GM21619 (cell line): ENCODE results near the gene TBC1D12.
A peak's percentile ranks its signal among the peaks of the same experiment; 100 is the strongest.
"Not testable (repeated sequence)": the region's sequence is repeated elsewhere in the genome, so short reads cannot be mapped to it uniquely, and the experiment has no call there.

Experiments
- ATAC-seq: cut with Tn5 transposase; IDR thresholded peaks from one replicate; pipeline ENCODE4 v1.9.1; 2021; ENCODE audit not compliant: unreplicated experiment

The TBC1D12 gene

GRCh38 chr10:94450782-94451181 is 48.4 kb downstream of the TBC1D12 start:
- no peak for ATAC-seq

- no peak for ATAC-seq
Measured at GRCh38 chr10:94451883-94452519, 49.7 kb downstream of the TBC1D12 start.

GRCh38 chr10:94456942-94457341 is 54.6 kb downstream of the TBC1D12 start:
- no peak for ATAC-seq

GRCh38 chr10:94459385-94459784 is 57.0 kb downstream of the TBC1D12 start:
- no peak for ATAC-seq

GRCh38 chr10:94461503-94461902 is 59.2 kb downstream of the TBC1D12 start:
- ATAC-seq: no peak

- ATAC-seq: no peak
Measured at GRCh38 chr10:94462130-94462529, 59.8 kb downstream of the TBC1D12 start.

- no peak for ATAC-seq
Measured at GRCh38 chr10:94465684-94466083, 63.3 kb downstream of the TBC1D12 start.

- no peak for ATAC-seq
Measured at GRCh38 chr10:94481410-94481809, 79.1 kb downstream of the TBC1D12 start.

GRCh38 chr10:94483970-94484369 is 81.6 kb downstream of the TBC1D12 start:
- ATAC-seq: no peak

- no peak for ATAC-seq
Measured at GRCh38 chr10:94485094-94485493, 82.8 kb downstream of the TBC1D12 start.

- no peak for ATAC-seq
Measured at GRCh38 chr10:94487575-94487974, 85.2 kb downstream of the TBC1D12 start.

- no peak for ATAC-seq
Measured at GRCh38 chr10:94489107-94489506, 86.8 kb downstream of the TBC1D12 start.

GRCh38 chr10:94489976-94490788 is 87.8 kb downstream of the TBC1D12 start:
- no peak for ATAC-seq

GRCh38 chr10:94490789-94491039 is 88.4 kb downstream of the TBC1D12 start:
- ATAC-seq: no peak

- ATAC-seq: no peak
Measured at GRCh38 chr10:94493463-94493862, 91.1 kb downstream of the TBC1D12 start.

GRCh38 chr10:94496010-94496409 is 93.7 kb downstream of the TBC1D12 start:
- ATAC-seq: peak; percentile 84

GRCh38 chr10:94496646-94497045 is 94.3 kb downstream of the TBC1D12 start:
- ATAC-seq: no peak

- ATAC-seq: no peak
Measured at GRCh38 chr10:94500063-94500462, 97.7 kb downstream of the TBC1D12 start.

GRCh38 chr10:94521276-94522250 is 119.2 kb downstream of the TBC1D12 start:
- no peak for ATAC-seq

- no peak for ATAC-seq
Measured at GRCh38 chr10:94524146-94524545, 121.8 kb downstream of the TBC1D12 start.

GRCh38 chr10:94524711-94525110 is 122.4 kb downstream of the TBC1D12 start:
- ATAC-seq: no peak

GRCh38 chr10:94531550-94531949 is 129.2 kb downstream of the TBC1D12 start:
- ATAC-seq: not testable (repeated sequence)
